A673 (cell line): ENCODE measurements around the gene EVA1A. TPM values are rescaled to one million over a fixed set of nuclear protein-coding genes. Genes with fewer than 3 reads are reported as not detected.

Experiments used
- BruUV-seq: library from RNA; stranded (reverse); fragments of 400-500 nt; replicated peaks from 2 replicates; lab custom pipeline; 2021; lab: Mats Ljungman, UMichigan
- CTCF ChIA-PET: fragments of 300-600 bp; sonication (Branson Sonifier 250); formaldehyde crosslinking; loops from one replicate; lab custom pipeline; 2022; ENCODE audit warnings: antibody characterized with exemption; lab: Charles Lee
- POLR2A ChIA-PET: fragments of 300-600 bp; sonication (Branson Sonifier 250); formaldehyde crosslinking; loops from one replicate; lab custom pipeline; 2022; ENCODE audit warnings: antibody characterized with exemption; ENCODE audit not compliant: low non-redundant PET; lab: Charles Lee
- DNase-seq: peaks from one replicate; pipeline ENCODE4 v3.0.0-alpha.2; 2015; ENCODE audit warnings: low spot score
- H3K27ac ChIP-seq: fragments of 200-600 bp; sonication (generic); 2 replicates; pipeline ENCODE4 v1.5.1; 2016; ENCODE audit warnings: mixed run types, low read depth, mild to moderate bottlenecking, mixed read lengths, antibody characterized with exemption, low read length; ENCODE audit not compliant: poor library complexity, severe bottlenecking
- H3K27me3 ChIP-seq: fragments of 200-600 bp; sonication (generic); replicated peaks from 2 replicates; pipeline ENCODE4 v1.6.1; 2017; ENCODE audit warnings: mixed run types, low read depth, mild to moderate bottlenecking, mixed read lengths, antibody characterized with exemption, low read length; ENCODE audit not compliant: insufficient read depth, poor library complexity
- H3K36me3 ChIP-seq: fragments of 200-600 bp; sonication (generic); 2 replicates; pipeline ENCODE4 v1.6.1; 2016; ENCODE audit warnings: mixed run types, mild to moderate bottlenecking, mixed read lengths, antibody characterized with exemption, low read length; ENCODE audit not compliant: insufficient read depth, poor library complexity, severe bottlenecking
- H3K4me1 ChIP-seq: fragments of 200-600 bp; sonication (generic); 2 replicates; pipeline ENCODE4 v1.6.1; 2017; ENCODE audit warnings: mixed run types, mild to moderate bottlenecking, mixed read lengths, antibody characterized with exemption, low read length; ENCODE audit not compliant: insufficient read depth, poor library complexity, severe bottlenecking
- H3K4me3 ChIP-seq: fragments of 200-600 bp; sonication (generic); 2 replicates; pipeline ENCODE4 v1.5.1; 2016; ENCODE audit warnings: low read depth, mixed run types, mild to moderate bottlenecking, mixed read lengths, low read length; ENCODE audit not compliant: poor library complexity, severe bottlenecking
- H3K9me3 ChIP-seq: fragments of 200-600 bp; sonication (generic); 2 replicates; pipeline ENCODE4 v1.6.1; 2016; ENCODE audit warnings: mixed run types, low read depth, mild to moderate bottlenecking, mixed read lengths, antibody characterized with exemption, low read length; ENCODE audit not compliant: poor library complexity, severe bottlenecking
- EZH2 ChIP-seq: fragments of 200-600 bp; sonication (generic); IDR thresholded peaks from 2 replicates; pipeline ENCODE4 v1.6.1; 2017; ENCODE audit warnings: borderline replicate concordance, low read depth, mild to moderate bottlenecking, mixed read lengths, antibody characterized with exemption, low read length; ENCODE audit not compliant: poor library complexity, severe bottlenecking
- intact Hi-C: fragments of 100-400 bp; cut with micrococcal nuclease; formaldehyde crosslinking; loops from one replicate; pipeline ENCODE4 v1.10.0; 2022; ENCODE audit not compliant: unreplicated experiment
- total RNA-seq: library from RNA; stranded (reverse); gene quantifications from 2 replicates; pipeline ENCODE4 v1.2.3, GENCODE V29; 2021
- TF ChIP-seq, protein P1 (sequence below): fragments of 300-800, 200-600 bp; sonication (generic); conservative IDR thresholded peaks from 2 replicates; pipeline ENCODE4 v1.5.1; 2017; ENCODE audit warnings: low read depth, mild to moderate bottlenecking, antibody characterized with exemption, low read length, moderate library complexity, mixed read lengths

The EVA1A gene
- total RNA-seq, 1 experiment from 2014 or later: 4.3 TPM

DNA sequence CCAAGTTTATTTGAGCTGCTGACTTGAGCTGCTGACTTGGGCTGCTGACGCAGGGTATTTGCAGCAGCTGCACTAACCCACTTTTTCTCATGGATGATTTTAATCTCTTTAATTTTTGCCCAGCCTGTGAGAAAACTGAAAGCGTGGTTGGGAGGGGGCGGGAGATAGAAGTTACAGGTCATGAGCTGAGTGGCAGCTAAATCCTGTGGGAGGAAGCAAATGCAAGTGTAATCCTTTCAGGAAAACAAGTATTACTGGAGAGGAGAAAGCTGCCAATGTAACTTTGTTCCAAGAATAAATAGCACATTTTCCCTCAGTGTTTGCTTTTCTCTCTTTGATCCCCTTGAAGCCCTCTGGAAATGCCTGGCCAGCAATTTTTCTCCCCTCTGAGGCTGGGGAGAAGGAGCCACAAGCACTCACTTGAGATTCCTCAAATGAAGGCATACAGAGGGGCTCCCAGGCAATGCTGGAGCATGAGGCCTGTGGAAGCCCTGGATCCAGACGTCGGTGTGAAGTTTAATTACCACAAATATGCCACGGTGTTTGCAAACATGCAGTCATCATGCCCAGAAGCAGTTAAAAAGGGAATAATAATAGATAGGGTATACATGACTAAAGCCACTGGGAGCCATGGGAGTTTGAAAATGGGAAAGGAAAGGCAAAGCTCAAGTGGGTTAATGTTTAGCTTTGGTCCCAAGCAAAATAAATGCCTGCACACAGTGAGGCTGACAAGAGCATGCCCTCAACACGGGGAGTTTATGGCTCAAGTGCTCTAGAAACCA is 10.4 kb upstream of the EVA1A start:
- Histone ChIP-seq H3K36me3 (no peaks in the 10 kb centered on the region), H3K27me3 (no peaks in the 10 kb centered on the region), H3K4me1 (peaks cover 27% of the 10 kb centered on the region), H3K9me3 (no peaks in the 10 kb centered on the region), H3K27ac (peak overlapping the region; percentile 64), H3K4me3 (no peak overlapping the region)
- intact Hi-C loops: no loop called here
- ChIA-PET POLR2A (no interaction called here), CTCF (no interaction called here)
- BruUV-seq: no TSS peak
- peak; percentile 89 for DNase-seq
- TF ChIP-seq, protein P1, sequence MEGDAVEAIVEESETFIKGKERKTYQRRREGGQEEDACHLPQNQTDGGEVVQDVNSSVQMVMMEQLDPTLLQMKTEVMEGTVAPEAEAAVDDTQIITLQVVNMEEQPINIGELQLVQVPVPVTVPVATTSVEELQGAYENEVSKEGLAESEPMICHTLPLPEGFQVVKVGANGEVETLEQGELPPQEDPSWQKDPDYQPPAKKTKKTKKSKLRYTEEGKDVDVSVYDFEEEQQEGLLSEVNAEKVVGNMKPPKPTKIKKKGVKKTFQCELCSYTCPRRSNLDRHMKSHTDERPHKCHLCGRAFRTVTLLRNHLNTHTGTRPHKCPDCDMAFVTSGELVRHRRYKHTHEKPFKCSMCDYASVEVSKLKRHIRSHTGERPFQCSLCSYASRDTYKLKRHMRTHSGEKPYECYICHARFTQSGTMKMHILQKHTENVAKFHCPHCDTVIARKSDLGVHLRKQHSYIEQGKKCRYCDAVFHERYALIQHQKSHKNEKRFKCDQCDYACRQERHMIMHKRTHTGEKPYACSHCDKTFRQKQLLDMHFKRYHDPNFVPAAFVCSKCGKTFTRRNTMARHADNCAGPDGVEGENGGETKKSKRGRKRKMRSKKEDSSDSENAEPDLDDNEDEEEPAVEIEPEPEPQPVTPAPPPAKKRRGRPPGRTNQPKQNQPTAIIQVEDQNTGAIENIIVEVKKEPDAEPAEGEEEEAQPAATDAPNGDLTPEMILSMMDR: no peak
- TF ChIP-seq EZH2: no peak

DNA sequence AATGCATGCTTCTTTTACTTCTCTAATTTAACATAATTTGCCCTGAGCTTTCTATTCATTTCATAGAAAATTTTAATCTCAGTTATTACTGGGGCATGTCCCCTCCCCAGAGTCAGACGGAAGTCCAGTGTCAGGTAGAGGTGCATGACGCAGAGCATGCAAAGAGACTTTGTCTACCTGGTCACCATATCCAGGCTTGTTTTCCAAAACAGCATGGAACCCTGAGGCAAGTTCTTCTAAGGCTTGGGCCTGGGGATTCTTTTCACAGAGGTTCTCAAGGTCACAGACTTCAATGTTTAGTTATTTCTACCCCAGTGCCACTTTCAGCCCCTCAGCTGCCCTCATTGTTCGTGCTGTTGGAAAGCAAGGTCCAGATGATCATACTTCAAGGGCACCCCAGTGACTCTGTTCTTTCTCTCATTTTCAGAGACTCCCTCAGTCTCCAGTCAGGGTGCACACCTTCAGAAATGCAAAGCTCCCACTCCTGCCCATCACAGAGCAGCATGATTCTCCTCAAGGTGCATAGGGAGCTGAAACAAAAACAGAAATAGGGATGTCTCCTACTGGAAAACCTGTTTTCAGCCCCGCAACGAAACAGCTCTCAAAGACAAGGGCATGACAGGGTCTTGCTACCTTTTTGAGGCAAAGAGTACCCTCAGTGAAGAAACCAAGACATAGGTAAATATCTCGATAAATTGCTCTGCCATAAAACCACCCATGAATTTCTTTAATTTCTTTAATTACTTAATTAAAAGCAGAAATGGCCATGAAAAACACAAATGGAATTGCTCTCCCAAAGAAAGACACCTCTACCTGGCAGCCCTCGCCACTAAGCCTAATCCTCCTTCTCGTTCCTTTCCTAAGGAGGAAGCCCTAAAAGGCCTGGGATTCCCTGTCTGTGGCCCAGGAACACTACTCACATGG is 9.5 kb upstream of the EVA1A start:
- intact Hi-C loops: no loop called here
- Histone ChIP-seq H3K36me3 (no peaks in the 10 kb centered on the region), H3K27ac (peak overlapping the region; percentile 64), H3K27me3 (no peaks in the 10 kb centered on the region), H3K4me1 (peaks cover 27% of the 10 kb centered on the region), H3K4me3 (no peak overlapping the region), H3K9me3 (no peaks in the 10 kb centered on the region)
- TF ChIP-seq, protein P1: no peak
- TF ChIP-seq EZH2: no peak
- no TSS peak for BruUV-seq
- POLR2A ChIA-PET: no interaction called here
- CTCF ChIA-PET: no interaction called here
- DNase-seq: no peak

DNA sequence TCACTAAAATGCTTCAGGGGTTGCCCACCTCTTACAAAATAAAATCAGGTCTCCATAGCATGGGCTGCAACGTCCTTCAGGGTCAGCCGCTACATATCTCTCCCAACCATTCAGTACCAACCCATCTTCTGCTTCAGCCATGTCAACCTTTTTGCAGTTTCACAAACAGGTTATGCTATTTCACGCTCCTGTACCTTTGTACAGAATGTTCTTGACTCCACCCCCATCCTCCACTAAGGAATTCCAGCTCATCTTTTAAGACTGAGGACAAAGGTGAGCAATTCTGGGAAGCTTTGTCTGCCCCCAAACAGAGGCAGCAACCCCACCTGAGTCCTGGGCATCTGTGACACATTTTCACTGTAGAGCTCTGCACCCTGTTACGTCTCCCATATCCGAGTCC is 8.8 kb upstream of the EVA1A start:
- Histone ChIP-seq H3K27me3 (no peaks in the 10 kb centered on the region), H3K4me3 (no peak overlapping the region), H3K4me1 (peaks cover 27% of the 10 kb centered on the region), H3K27ac (no peak overlapping the region), H3K36me3 (no peaks in the 10 kb centered on the region), H3K9me3 (no peaks in the 10 kb centered on the region)
- no TSS peak for BruUV-seq
- CTCF ChIA-PET: no interaction called here
- no peak for DNase-seq
- POLR2A ChIA-PET: no interaction called here
- intact Hi-C loops: no loop called here
- TF ChIP-seq EZH2: no peak
- TF ChIP-seq, protein P1: no peak
